ENCODE measurements around the gene SUSD3.

DNA sequence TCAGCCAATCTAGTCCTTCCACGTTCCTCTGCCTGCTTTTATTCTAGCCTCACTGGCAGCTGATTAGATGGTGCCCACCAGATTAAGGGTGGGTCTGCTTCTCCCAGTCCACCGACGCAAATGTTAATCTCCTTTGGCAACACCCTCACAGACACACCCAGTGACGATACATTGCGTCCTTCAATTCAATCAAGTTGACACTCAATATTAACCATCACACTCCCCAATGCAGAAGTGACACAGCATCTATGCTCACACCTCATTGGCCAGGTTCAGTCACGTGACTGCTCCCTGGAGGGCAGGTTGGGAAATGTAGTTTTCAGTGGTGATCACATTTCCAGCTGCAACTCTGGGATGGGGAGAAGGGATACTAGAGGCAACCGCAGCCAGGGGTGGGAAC lies 13.0 kb downstream of the SUSD3 start:
- TF ChIP-seq, protein P1, sequence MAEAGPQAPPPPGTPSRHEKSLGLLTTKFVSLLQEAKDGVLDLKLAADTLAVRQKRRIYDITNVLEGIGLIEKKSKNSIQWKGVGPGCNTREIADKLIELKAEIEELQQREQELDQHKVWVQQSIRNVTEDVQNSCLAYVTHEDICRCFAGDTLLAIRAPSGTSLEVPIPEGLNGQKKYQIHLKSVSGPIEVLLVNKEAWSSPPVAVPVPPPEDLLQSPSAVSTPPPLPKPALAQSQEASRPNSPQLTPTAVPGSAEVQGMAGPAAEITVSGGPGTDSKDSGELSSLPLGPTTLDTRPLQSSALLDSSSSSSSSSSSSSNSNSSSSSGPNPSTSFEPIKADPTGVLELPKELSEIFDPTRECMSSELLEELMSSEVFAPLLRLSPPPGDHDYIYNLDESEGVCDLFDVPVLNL (CRISPR knock-in tag; IDR thresholded peaks at IDR 0.05; ENCODE audit: borderline replicate concordance, low read depth), result no peak
- no peak for TF ChIP-seq ZNF263 (CRISPR knock-in tag; IDR thresholded peaks at IDR 0.05; ENCODE audit: low read depth)
- TF ChIP-seq CTCF (IDR thresholded peaks at IDR 0.05), result no peak
